GM21528 (cell line): ENCODE data around the gene CNOT8.
"Not testable (repeated sequence)": the region's sequence is repeated elsewhere in the genome, so short reads cannot be mapped to it uniquely, and the experiment has no call there.

Experiments used
- ATAC-seq: cut with Tn5 transposase; IDR thresholded peaks from one replicate; pipeline ENCODE4 v1.9.1; 2021; ENCODE audit warnings: mild to moderate bottlenecking, moderate library complexity; ENCODE audit not compliant: unreplicated experiment, low FRiP score

The CNOT8 gene

GRCh38 chr5:154832804-154833203 is 25.6 kb upstream of the CNOT8 start:
- ATAC-seq = not testable (repeated sequence)

- ATAC-seq = no peak
Measured at GRCh38 chr5:154834053-154834452, 24.4 kb upstream of the CNOT8 start.

GRCh38 chr5:154835701-154836052 is 22.8 kb upstream of the CNOT8 start:
- not testable (repeated sequence) for ATAC-seq

GRCh38 chr5:154836225-154836624 is 22.2 kb upstream of the CNOT8 start:
- no peak for ATAC-seq

GRCh38 chr5:154837009-154837901 is 21.2 kb upstream of the CNOT8 start:
- no peak for ATAC-seq

- no peak for ATAC-seq
Measured at GRCh38 chr5:154840435-154841272, 17.8 kb upstream of the CNOT8 start.

- no peak for ATAC-seq
Measured at GRCh38 chr5:154841273-154841661, 17.2 kb upstream of the CNOT8 start.

- ATAC-seq = no peak
Measured at GRCh38 chr5:154842689-154843530, 15.5 kb upstream of the CNOT8 start.

- no peak for ATAC-seq
Measured at GRCh38 chr5:154844809-154845208, 13.6 kb upstream of the CNOT8 start.

GRCh38 chr5:154849264-154849785 is 9.1 kb upstream of the CNOT8 start:
- ATAC-seq = no peak

GRCh38 chr5:154849791-154850201 is 8.6 kb upstream of the CNOT8 start:
- no peak for ATAC-seq

- ATAC-seq = no peak
Measured at GRCh38 chr5:154850255-154851062, 8.0 kb upstream of the CNOT8 start, which contains the start of gene FAXDC2. Gene FAXDC2, minus strand, starts transcription at chr5:154850603. Its CDS starts 12,425 bp downstream, at chr5:154838178.

GRCh38 chr5:154851351-154851750 is 7.1 kb upstream of the CNOT8 start:
- no peak for ATAC-seq

GRCh38 chr5:154857530-154858296 is 714 bp upstream of the CNOT8 start:
- ATAC-seq = peak; percentile 65

GRCh38 chr5:154858972-154859871 is 795 bp downstream of the CNOT8 start:
- ATAC-seq = peak; percentile 23

- no peak for ATAC-seq
Measured at GRCh38 chr5:154860123-154860522, 1.7 kb downstream of the CNOT8 start.

- no peak for ATAC-seq
Measured at GRCh38 chr5:154860765-154861164, 2.3 kb downstream of the CNOT8 start.

GRCh38 chr5:154861946-154862345 is 3.5 kb downstream of the CNOT8 start:
- ATAC-seq = no peak
